Breast epithelium (tissue), 3 donors: ENCODE measurements around the gene OPHN1.

Experiments used
- POLR2A ChIP-seq: fragments of 450-650 bp; IDR thresholded peaks from one replicate; pipeline ENCODE4 v1.6.1; 2016; ENCODE audit warnings: antibody characterized with exemption, mild to moderate bottlenecking, moderate library complexity
- TF ChIP-seq, protein P1 (sequence below), 3 donors: fragments of 450-650 bp; IDR thresholded peaks; one replicate each; pipeline ENCODE4 v1.5.1; 2016 to 2017; ENCODE audit warnings: antibody characterized with exemption in 3 of 3, mild to moderate bottlenecking in 3 of 3, moderate library complexity in 3 of 3

DNA sequence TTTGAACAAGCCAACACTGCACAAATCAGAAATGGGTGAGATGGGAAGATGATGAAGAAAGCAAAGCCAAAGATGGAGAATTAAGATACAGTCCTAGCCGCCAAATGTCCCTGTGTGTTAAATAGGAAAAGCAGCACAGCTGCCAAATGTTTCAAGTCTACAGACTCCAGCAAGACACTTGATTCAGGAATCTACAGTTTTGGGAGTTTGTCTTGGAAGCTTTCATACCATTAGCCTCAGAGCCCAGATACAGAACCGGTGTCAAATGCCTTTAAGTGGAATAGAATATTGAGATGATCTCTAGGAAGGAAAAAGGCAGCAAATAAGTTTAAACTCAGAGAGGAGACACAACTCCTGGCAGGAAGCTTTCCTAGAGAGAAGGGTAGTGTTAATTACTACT, 30.3 kb downstream of the OPHN1 start:
- TF ChIP-seq, protein P1, sequence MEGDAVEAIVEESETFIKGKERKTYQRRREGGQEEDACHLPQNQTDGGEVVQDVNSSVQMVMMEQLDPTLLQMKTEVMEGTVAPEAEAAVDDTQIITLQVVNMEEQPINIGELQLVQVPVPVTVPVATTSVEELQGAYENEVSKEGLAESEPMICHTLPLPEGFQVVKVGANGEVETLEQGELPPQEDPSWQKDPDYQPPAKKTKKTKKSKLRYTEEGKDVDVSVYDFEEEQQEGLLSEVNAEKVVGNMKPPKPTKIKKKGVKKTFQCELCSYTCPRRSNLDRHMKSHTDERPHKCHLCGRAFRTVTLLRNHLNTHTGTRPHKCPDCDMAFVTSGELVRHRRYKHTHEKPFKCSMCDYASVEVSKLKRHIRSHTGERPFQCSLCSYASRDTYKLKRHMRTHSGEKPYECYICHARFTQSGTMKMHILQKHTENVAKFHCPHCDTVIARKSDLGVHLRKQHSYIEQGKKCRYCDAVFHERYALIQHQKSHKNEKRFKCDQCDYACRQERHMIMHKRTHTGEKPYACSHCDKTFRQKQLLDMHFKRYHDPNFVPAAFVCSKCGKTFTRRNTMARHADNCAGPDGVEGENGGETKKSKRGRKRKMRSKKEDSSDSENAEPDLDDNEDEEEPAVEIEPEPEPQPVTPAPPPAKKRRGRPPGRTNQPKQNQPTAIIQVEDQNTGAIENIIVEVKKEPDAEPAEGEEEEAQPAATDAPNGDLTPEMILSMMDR (IDR thresholded peaks at IDR 0.05): no peak
- TF ChIP-seq POLR2A: no peak
